ENCODE data around the gene FARS2.

The FARS2 gene

GRCh38 chr6:5422321-5422915, 161.1 kb downstream of the FARS2 start:
- peaks cover 51% of the 10 kb centered on the region for H3K36me3 Mint-ChIP-seq (ENCODE audit: low read depth)
- H3K27me3 Mint-ChIP-seq (ENCODE audit: low read depth, poor library complexity) = peaks cover 6% of the 10 kb centered on the region
- H3K27ac Mint-ChIP-seq = no peak overlapping the region
- H3K9me3 Mint-ChIP-seq = peaks cover 31% of the 10 kb centered on the region
- H3K4me3 Mint-ChIP-seq = no peak overlapping the region
- peak; percentile 37 for TF ChIP-seq CTCF (IDR thresholded peaks at IDR 0.05)
- DNase-seq = peak; percentile 14
- H3K4me1 Mint-ChIP-seq = peaks cover 5% of the 10 kb centered on the region

DNA sequence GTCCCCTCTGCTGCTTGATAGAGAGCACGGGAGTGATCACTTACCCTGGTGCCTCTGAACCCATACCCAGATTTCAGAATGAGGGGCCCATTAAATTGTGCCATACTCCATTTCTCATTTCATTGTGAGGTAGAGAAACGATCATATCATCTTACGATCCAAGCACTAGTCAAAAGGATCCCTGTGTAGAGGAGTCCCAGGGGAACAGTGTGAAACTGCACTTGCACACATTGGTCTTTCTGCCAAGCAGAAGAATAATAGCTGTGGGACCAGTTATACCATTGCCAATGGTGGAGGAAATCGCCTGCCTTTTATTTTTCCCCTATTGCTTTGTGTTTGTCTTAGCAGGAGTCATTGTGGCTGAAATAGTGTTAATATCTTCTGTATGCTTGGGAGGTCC, 161.9 kb downstream of the FARS2 start:
- H3K4me3 Mint-ChIP-seq = no peak overlapping the region
- H3K27me3 Mint-ChIP-seq (ENCODE audit: low read depth, poor library complexity) = peaks cover 6% of the 10 kb centered on the region
- DNase-seq = no peak
- peaks cover 42% of the 10 kb centered on the region for H3K36me3 Mint-ChIP-seq (ENCODE audit: low read depth)
- H3K9me3 Mint-ChIP-seq = peaks cover 23% of the 10 kb centered on the region
- H3K4me1 Mint-ChIP-seq = peaks cover 5% of the 10 kb centered on the region
- no peak overlapping the region for H3K27ac Mint-ChIP-seq
- no peak for TF ChIP-seq CTCF (IDR thresholded peaks at IDR 0.05)

- H3K27ac Mint-ChIP-seq = no peak overlapping the region
- H3K36me3 Mint-ChIP-seq (ENCODE audit: low read depth) = peaks cover 27% of the 10 kb centered on the region
- H3K4me3 Mint-ChIP-seq = no peak overlapping the region
- peaks cover 6% of the 10 kb centered on the region for H3K27me3 Mint-ChIP-seq (ENCODE audit: low read depth, poor library complexity)
- no peak for DNase-seq
- peaks cover 8% of the 10 kb centered on the region for H3K9me3 Mint-ChIP-seq
- peaks cover 8% of the 10 kb centered on the region for H3K4me1 Mint-ChIP-seq
- TF ChIP-seq CTCF (IDR thresholded peaks at IDR 0.05) = no peak
Observed at GRCh38 chr6:5424726-5425125, 163.4 kb downstream of the FARS2 start.

DNA sequence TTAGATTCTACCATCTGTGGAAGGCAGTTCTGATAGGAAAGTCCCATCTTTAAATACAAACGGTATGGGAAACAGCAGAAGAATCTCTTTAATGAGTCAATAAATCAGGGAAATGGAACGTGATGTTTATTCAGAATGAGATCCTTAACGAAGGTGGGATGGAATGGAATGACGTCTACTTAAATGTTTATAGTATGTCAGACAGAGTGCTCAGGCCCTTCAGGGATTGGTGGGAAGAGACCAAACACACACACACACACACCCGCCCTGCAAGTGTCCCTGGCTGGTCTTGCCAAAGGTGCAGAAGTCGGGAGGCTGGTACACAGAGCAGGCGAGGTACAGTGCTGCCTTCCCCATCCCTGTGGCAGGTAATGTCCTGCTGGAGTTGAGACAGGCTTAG, 164.0 kb downstream of the FARS2 start:
- no peak overlapping the region for H3K27ac Mint-ChIP-seq
- DNase-seq = no peak
- peaks cover 22% of the 10 kb centered on the region for H3K36me3 Mint-ChIP-seq (ENCODE audit: low read depth)
- H3K9me3 Mint-ChIP-seq = peaks cover 3% of the 10 kb centered on the region
- no peak overlapping the region for H3K4me3 Mint-ChIP-seq
- TF ChIP-seq CTCF (IDR thresholded peaks at IDR 0.05) = no peak
- H3K4me1 Mint-ChIP-seq = peaks cover 11% of the 10 kb centered on the region
- H3K27me3 Mint-ChIP-seq (ENCODE audit: low read depth, poor library complexity) = peaks cover 6% of the 10 kb centered on the region

DNA sequence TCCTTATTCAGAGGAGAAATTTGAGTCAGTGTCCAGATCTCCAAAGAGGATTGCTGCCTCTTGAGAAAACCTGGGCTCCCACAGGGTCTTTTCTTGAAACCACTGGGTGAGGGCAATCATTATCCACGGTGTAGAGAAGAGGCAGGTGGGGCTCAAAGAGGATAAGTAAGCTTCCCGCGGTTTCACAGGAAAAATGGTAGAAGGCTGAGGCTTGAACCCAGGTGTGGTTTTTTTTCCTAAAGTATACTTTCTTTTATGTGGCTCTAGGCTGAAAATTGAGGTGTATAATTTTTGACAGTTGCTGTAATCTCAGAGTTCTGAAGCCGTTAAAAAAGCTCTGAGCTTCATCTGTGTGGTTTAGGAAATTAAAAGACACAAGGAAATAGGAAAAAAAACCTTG, 164.5 kb downstream of the FARS2 start:
- Mint-ChIP-seq H3K27ac (no peak overlapping the region), H3K4me1 (peaks cover 15% of the 10 kb centered on the region), H3K9me3 (peaks cover 3% of the 10 kb centered on the region), H3K27me3 (ENCODE audit: low read depth, poor library complexity) (peaks cover 5% of the 10 kb centered on the region), H3K36me3 (ENCODE audit: low read depth) (peaks cover 17% of the 10 kb centered on the region), H3K4me3 (no peak overlapping the region)
- TF ChIP-seq CTCF (IDR thresholded peaks at IDR 0.05) = no peak
- DNase-seq = no peak

DNA sequence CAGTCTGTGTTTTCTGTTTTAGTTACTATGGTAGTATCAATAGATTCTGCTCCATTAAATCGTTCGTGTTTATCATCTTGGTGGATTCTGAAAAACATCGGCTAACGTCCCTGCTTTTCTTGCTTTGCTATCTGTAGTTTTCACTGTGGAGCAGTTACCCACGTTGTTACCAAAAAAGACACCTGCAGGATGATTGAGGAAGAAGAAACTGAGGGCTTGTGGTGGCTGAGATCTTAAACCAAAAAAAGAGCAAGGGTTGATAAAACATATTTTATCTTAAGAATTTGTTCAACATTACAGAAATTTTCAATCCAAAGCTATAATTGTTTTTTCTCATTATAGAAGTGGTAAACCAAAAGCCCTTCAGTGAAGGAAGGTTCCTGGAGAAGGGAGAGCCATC, 166.3 kb downstream of the FARS2 start:
- no peak for DNase-seq
- TF ChIP-seq CTCF (IDR thresholded peaks at IDR 0.05) = no peak
- H3K9me3 Mint-ChIP-seq = no peaks in the 10 kb centered on the region
- peaks cover 3% of the 10 kb centered on the region for H3K27me3 Mint-ChIP-seq (ENCODE audit: low read depth, poor library complexity)
- no peak overlapping the region for H3K27ac Mint-ChIP-seq
- peaks cover 24% of the 10 kb centered on the region for H3K4me1 Mint-ChIP-seq
- no peaks in the 10 kb centered on the region for H3K36me3 Mint-ChIP-seq (ENCODE audit: low read depth)
- H3K4me3 Mint-ChIP-seq = no peak overlapping the region
